GM04504 (cell line): ENCODE measurements around the gene ADGRA1.

ENCODE experiments used
- DNase-seq: peaks from one replicate; pipeline ENCODE4 v3.0.0-alpha.2; 2012; ENCODE audit warnings: low read depth

ADGRA1 gene

GRCh38 chr10:133113146-133113830, 25.6 kb downstream of the ADGRA1 start:
- DNase-seq = no peak

- DNase-seq = no peak
Measured at GRCh38 chr10:133113847-133114246, 26.1 kb downstream of the ADGRA1 start.

GRCh38 chr10:133114251-133114650, 26.5 kb downstream of the ADGRA1 start:
- DNase-seq = no peak

- no peak for DNase-seq
Measured at GRCh38 chr10:133114726-133115452, 27.2 kb downstream of the ADGRA1 start.

- no peak for DNase-seq
Measured at GRCh38 chr10:133115453-133115842, 27.7 kb downstream of the ADGRA1 start.

GRCh38 chr10:133115976-133116375, 28.3 kb downstream of the ADGRA1 start:
- DNase-seq = no peak

- no peak for DNase-seq
Measured at GRCh38 chr10:133116455-133116854, 28.7 kb downstream of the ADGRA1 start.

- DNase-seq = no peak
Measured at GRCh38 chr10:133117036-133117687, 29.4 kb downstream of the ADGRA1 start.

GRCh38 chr10:133117688-133118071, 30.0 kb downstream of the ADGRA1 start:
- no peak for DNase-seq

- no peak for DNase-seq
Measured at GRCh38 chr10:133121479-133121878, 33.8 kb downstream of the ADGRA1 start.

- DNase-seq = no peak
Measured at GRCh38 chr10:133122171-133122935, 34.6 kb downstream of the ADGRA1 start.

GRCh38 chr10:133123050-133123745, 35.5 kb downstream of the ADGRA1 start:
- DNase-seq = no peak

GRCh38 chr10:133123746-133124356, 36.1 kb downstream of the ADGRA1 start:
- no peak for DNase-seq

GRCh38 chr10:133124357-133125211, 36.9 kb downstream of the ADGRA1 start:
- no peak for DNase-seq

GRCh38 chr10:133125901-133126300, 38.2 kb downstream of the ADGRA1 start:
- DNase-seq = no peak

GRCh38 chr10:133126431-133127290, 38.9 kb downstream of the ADGRA1 start:
- no peak for DNase-seq

- no peak for DNase-seq
Measured at GRCh38 chr10:133127291-133128125, 39.8 kb downstream of the ADGRA1 start.
